Activated T-helper 2 cell treated with anti-CD3 and anti-CD28 coated beads, Interferon-gamma antibody, Interleukin-2, Interleukin-4, amounts not matched to agents 10 μg/mL and 5 μg/mL and 100 μg/mL, durations not matched to agents 14 hours and 24 hours and 36 hours (primary cell): ENCODE data around the gene LRRC43. TPM values are rescaled to one million over a fixed set of nuclear protein-coding genes. Genes with fewer than 3 reads are reported as not detected.

ENCODE experiments used
- DNase-seq: peaks from one replicate; pipeline ENCODE4 v3.0.0; 2021; ENCODE audit warnings: low spot score
- H3K27ac Mint-ChIP-seq: one replicate; pipeline ENCODE4 v1.8.0; 2021; ENCODE audit warnings: mixed read lengths
- H3K27me3 Mint-ChIP-seq: one replicate; pipeline ENCODE4 v1.8.0; 2021; ENCODE audit warnings: low read depth, mixed read lengths
- H3K36me3 Mint-ChIP-seq: one replicate; pipeline ENCODE4 v1.8.0; 2021; ENCODE audit warnings: low read depth, mixed read lengths
- H3K4me1 Mint-ChIP-seq: one replicate; pipeline ENCODE4 v1.8.0; 2021; ENCODE audit warnings: low read depth, mixed read lengths
- H3K4me3 Mint-ChIP-seq: one replicate; pipeline ENCODE4 v1.8.0; 2021; ENCODE audit warnings: low read depth, mild to moderate bottlenecking, moderate library complexity, mixed read lengths
- H3K9me3 Mint-ChIP-seq: one replicate; pipeline ENCODE4 v1.8.0; 2021; ENCODE audit warnings: mixed read lengths
- intact Hi-C: fragments of 100-400 bp; cut with micrococcal nuclease; formaldehyde crosslinking; loops from one replicate; pipeline ENCODE4 v1.15.1; 2023
- total RNA-seq: library from RNA; stranded (reverse); gene quantifications from 2 replicates; pipeline ENCODE4 v1.2.3, GENCODE V29; 2022

LRRC43 gene
- total RNA-seq, 1 donor from 2014 or later = 1.0 TPM

DNA sequence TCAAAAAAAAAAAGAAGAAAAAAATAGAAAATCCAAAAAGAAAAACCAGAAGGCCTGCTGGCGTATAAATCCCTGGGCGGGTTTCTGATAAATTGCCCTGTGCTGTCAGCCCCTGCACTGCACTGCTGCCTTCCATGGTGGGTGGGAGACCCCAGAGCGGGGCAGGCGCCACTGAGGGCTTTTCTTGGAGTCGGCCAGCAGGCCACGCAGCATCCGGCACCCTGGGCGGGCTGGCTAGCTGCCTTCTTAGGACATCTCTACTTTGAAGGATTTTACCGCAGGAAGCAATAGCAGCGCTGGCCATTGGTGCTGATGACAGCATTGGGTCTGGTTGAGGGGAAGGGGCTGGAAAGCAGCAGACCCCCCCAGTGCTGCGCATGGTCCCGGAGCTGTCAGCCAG lies 38.0 kb upstream of the LRRC43 start:
- no peak for DNase-seq
- Mint-ChIP-seq H3K36me3 (peaks cover 9% of the 10 kb centered on the region), H3K4me1 (no peaks in the 10 kb centered on the region), H3K4me3 (no peak overlapping the region), H3K27me3 (no peaks in the 10 kb centered on the region), H3K27ac (no peak overlapping the region), H3K9me3 (no peaks in the 10 kb centered on the region)
- intact Hi-C loops = no loop called here

DNA sequence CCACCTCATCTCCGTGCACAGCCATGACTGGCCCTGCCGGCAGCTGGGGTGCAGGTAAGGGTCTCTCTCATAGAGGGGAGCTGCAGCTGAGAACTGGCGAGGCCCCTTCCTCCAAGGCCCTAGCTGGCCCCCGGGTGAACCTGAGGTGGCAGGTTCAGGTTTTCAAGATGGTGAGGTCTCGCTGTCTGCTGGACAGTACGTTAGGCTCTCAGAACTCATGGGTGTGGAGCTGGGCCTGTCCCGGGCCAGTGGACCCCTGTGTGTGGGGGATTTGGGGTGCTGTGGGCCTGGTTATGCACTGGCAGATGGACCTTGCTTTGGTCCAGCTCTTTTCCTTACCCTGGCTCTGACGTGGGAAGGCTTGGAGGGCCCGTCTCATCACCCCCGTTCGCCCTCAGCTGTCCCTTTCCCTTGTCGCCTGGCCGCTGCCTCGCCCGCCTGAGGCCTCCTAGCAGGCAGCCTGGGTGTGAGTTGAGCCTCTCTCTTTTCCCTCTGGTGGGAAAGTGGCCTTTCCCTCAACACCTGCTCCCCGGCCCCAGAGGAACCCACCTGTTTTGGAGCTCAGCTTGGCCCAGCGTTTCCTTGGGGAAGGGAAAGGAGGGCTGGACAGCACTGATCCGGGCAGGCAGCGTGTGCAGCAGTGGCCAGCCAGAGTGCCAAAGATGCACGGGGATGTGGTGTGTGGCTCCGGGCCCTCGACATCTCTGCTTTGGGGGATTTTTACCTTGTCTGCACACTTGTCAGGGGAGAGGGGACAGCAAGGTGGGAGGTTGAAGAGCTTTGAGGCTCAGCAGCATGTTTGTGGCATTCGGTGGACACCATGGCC lies 37.2 kb upstream of the LRRC43 start:
- Mint-ChIP-seq H3K4me1 (no peaks in the 10 kb centered on the region), H3K36me3 (peaks cover 6% of the 10 kb centered on the region), H3K9me3 (no peaks in the 10 kb centered on the region), H3K27ac (no peak overlapping the region), H3K4me3 (no peak overlapping the region), H3K27me3 (no peaks in the 10 kb centered on the region)
- DNase-seq = no peak
- intact Hi-C loops = no loop called here

DNA sequence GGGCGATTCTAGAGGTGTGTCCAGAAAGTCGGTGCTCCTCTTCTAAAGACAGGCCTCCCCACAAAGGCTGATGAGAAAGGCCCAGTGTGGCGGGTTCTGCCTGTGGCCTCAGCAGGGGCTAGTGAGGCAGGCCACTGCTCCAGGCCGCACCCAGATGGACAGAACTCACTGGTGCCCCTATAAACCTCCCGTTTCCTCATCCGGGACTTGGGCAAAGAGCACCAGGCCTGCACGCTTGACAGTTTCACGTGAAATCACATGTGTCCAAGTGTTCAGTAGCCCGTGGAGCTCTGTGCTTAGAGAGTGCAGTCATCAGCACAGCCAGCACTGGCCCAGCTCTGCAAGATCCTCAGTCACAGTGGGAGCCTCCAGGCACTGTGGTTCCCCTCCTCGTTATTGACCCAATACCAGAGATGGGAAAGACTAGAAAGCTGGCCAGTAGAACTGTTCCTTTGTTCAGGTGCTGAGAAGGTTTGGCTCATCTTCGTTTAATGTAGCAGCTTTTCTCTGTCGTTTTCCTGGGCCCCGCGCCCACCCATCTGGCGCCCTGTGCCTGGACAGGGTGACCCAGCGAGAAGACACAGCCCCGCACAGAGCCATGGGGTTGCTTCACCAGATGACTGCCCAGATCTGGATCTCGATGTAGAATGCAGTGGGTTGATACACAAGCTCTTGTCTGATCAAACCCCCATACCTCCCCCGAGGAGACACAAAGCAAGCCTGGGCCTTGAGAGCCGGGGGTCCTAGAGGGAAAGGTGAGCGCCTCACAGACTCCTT lies 35.2 kb upstream of the LRRC43 start:
- peaks cover 5% of the 10 kb centered on the region for H3K36me3 Mint-ChIP-seq
- intact Hi-C loops = no loop called here
- no peak overlapping the region for H3K27ac Mint-ChIP-seq
- H3K9me3 Mint-ChIP-seq = no peaks in the 10 kb centered on the region
- H3K27me3 Mint-ChIP-seq = peaks cover 3% of the 10 kb centered on the region
- no peak overlapping the region for H3K4me3 Mint-ChIP-seq
- no peaks in the 10 kb centered on the region for H3K4me1 Mint-ChIP-seq
- DNase-seq = no peak

DNA sequence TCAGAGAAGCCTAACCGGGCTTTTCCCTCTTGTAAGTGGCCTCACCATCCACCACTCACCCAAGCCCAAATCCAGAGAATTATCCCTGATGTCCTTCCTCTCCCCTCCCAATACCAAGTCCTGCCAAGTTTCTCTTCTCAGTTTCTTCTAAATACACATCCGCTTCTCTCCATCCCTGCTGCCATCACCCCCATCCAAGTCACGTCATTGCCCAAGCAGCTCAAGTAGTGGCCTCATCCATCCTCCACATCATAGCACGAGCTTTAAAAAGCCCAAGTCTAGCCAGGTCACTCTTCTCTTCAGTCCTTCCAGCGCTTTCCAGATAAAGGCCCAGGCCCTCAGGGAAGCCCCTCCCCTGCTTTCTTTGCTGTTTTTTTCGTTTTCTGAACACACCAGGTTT lies 34.3 kb upstream of the LRRC43 start:
- Mint-ChIP-seq H3K9me3 (no peaks in the 10 kb centered on the region), H3K36me3 (peaks cover 4% of the 10 kb centered on the region), H3K27ac (no peak overlapping the region), H3K27me3 (peaks cover 3% of the 10 kb centered on the region), H3K4me3 (no peak overlapping the region), H3K4me1 (no peaks in the 10 kb centered on the region)
- DNase-seq = no peak
- intact Hi-C loops = no loop called here

DNA sequence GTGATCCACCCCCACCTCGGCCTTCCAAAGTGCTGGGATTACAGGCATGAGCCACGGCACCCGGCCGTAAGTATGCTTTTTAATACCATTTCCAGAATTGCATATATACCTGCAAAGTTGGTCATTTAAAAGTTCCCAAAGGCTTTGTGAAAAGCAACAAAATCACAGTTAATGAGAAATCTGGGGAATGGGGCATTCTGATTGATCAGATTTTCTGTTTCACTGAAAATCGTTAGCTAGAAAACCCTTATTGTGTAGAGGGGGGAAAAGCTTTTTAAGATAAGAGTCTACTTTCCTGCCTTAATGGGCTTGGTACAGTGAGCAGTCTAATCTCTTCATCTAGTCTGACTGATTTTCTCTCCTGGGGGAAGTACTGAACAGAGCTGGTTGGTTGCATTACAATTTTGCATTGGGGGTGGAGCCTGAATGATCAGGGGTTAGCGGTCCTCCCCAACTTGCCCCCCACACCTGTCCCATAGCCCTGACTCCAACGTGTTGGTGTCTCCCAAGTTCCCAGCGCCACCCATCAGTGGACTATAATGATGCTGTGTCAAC lies 32.7 kb upstream of the LRRC43 start:
- no peaks in the 10 kb centered on the region for H3K9me3 Mint-ChIP-seq
- no peaks in the 10 kb centered on the region for H3K4me1 Mint-ChIP-seq
- H3K27me3 Mint-ChIP-seq = peaks cover 6% of the 10 kb centered on the region
- H3K27ac Mint-ChIP-seq = no peak overlapping the region
- no peak for DNase-seq
- intact Hi-C loops = no loop called here
- no peaks in the 10 kb centered on the region for H3K36me3 Mint-ChIP-seq
- no peak overlapping the region for H3K4me3 Mint-ChIP-seq

DNA sequence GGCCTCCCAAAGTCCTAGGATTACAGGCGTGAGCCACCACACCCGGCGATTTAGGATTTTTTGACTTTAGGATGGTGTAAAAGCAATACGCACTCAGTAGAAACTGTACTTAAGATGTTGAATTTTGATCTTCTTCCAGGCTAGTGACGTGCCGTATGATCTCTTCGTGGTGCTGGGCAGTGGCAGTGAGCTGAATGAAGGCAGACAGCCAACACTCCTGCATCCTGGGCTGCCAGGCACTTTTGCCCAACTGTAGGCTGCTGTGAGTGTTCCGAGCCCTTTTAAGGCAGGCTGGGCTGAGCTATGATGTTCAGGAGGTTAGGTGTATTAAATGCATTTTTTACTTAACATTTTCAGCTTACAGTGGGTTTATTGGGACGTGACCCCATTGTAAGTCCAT lies 30.2 kb upstream of the LRRC43 start:
- intact Hi-C loops = no loop called here
- DNase-seq = no peak
- H3K9me3 Mint-ChIP-seq = no peaks in the 10 kb centered on the region
- no peaks in the 10 kb centered on the region for H3K36me3 Mint-ChIP-seq
- H3K27ac Mint-ChIP-seq = no peak overlapping the region
- H3K4me3 Mint-ChIP-seq = no peak overlapping the region
- H3K27me3 Mint-ChIP-seq = peaks cover 6% of the 10 kb centered on the region
- H3K4me1 Mint-ChIP-seq = no peaks in the 10 kb centered on the region

DNA sequence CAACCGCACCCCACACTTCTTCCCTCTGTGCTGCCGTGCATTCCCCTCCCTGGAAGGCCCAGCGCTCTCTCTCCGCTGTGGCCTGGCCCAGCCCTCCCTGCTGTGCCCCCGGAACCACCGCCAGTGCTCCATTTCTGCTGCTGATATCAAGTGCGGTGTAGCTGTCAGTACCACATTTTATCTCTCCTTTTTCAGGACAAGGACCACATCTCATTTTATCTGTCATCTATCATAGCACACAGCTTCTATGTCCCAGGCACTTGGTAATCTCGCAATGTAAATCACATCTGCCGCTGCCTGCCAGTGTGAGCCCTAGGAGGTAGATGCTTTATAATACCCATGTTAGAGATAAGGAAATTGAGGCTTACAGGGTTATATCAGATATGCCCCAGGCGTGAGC lies 27.2 kb upstream of the LRRC43 start:
- no peaks in the 10 kb centered on the region for H3K4me1 Mint-ChIP-seq
- H3K9me3 Mint-ChIP-seq = no peaks in the 10 kb centered on the region
- DNase-seq = no peak
- no peaks in the 10 kb centered on the region for H3K36me3 Mint-ChIP-seq
- no peak overlapping the region for H3K4me3 Mint-ChIP-seq
- intact Hi-C loops = no loop called here
- H3K27me3 Mint-ChIP-seq = peaks cover 8% of the 10 kb centered on the region
- H3K27ac Mint-ChIP-seq = no peak overlapping the region

DNA sequence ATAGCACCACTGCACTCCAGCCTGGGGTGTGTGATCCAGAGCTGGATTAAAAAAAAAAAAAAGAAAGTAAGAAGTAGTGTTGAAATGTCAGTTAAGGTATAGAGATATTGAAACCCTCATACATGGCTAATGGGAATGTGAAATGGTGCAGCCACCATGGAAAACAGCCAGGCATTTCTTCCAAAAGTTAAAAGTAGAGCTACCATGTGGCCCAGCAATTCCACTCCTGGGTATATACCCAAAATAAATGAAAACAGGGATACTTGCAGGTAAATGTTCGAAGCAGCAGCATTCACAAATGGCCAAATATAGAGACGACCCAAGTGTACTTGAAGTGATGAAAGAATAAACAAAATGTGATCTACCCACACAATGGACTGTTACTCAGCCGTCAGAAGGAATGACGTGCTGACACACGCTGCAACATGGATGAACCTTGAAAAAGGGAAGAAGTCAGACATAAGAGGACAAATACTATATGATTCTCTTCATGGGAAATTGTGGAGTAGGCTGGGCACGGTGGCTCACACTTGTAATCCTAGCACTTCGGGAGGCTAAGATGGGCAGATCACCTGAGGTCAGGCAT lies 24.1 kb upstream of the LRRC43 start:
- no peak for DNase-seq
- Mint-ChIP-seq H3K4me1 (peaks cover 15% of the 10 kb centered on the region), H3K9me3 (no peaks in the 10 kb centered on the region), H3K27me3 (peaks cover 4% of the 10 kb centered on the region), H3K36me3 (no peaks in the 10 kb centered on the region), H3K27ac (no peak overlapping the region), H3K4me3 (no peak overlapping the region)
- intact Hi-C loops = no loop called here

DNA sequence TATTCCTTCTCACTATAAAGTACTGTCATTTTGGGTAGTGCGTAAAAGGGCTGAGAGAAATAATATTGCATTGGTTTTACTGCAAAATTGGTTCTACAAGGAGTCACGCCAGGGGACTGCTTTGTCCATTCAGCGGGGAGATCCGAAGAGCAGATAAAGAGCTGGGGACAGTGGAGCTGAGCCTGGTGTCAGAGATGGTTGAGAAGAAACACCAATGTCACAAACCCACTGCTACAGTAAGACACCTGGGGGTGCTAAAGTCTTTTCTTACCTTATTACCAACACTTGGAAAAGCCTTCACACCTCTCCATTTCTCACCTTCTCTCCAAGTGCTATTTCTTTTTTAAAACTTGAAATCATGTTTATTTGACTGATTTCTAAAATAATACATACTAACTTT lies 23.0 kb upstream of the LRRC43 start:
- no peak overlapping the region for H3K27ac Mint-ChIP-seq
- no peaks in the 10 kb centered on the region for H3K36me3 Mint-ChIP-seq
- DNase-seq = no peak
- no peaks in the 10 kb centered on the region for H3K9me3 Mint-ChIP-seq
- peaks cover 2% of the 10 kb centered on the region for H3K27me3 Mint-ChIP-seq
- H3K4me1 Mint-ChIP-seq = peaks cover 18% of the 10 kb centered on the region
- no peak overlapping the region for H3K4me3 Mint-ChIP-seq
- intact Hi-C loops = loop anchor here (1.0 to 10.0 kb wide), 2 partner anchors 31 to 375 kb away; no protein-coding TSS in a partner anchor

DNA sequence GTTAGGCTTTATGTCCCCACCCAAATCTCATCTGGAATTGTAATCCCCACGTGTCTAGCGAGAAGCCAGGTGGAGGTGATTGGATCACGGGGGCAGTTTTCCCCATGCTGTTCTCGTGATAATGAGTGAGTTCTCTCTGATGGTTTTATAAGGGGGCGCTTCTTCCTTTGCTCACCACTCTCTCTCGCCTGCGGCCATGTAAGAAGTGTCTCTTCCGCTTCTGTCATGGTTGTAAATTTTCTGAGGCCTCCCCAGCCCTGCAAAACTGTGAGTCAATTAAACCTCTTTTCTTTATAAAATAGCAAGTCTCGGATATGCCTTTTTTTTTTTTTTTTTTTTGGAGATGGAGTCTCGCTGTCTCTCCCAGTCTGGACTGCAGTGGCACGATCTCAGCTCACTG lies 22.2 kb upstream of the LRRC43 start:
- intact Hi-C loops = loop anchor here (1.0 to 10.0 kb wide), 2 partner anchors 31 to 376 kb away; no protein-coding TSS in a partner anchor
- Mint-ChIP-seq H3K4me1 (peaks cover 21% of the 10 kb centered on the region), H3K27ac (no peak overlapping the region), H3K9me3 (no peaks in the 10 kb centered on the region), H3K4me3 (no peak overlapping the region), H3K36me3 (no peaks in the 10 kb centered on the region), H3K27me3 (peaks cover 2% of the 10 kb centered on the region)
- DNase-seq = no peak

DNA sequence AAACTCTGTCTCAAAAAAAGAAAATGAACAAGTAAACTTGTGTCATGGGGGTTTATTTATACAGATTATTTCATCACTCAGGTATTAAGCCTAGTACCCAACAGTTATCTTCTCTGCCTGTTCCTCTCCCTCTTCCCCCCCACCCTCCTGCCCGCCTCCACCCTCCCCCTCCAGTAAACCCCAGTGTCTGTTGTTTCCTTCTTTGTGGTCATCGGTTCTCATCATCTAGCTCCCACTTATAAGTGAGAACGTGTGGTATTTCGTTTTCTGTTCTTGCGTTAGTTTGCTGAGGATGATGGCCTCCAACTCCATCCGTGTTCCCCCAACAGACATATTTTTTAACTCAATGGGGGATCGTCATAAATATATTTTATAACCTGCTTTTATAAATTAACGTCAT lies 21.2 kb upstream of the LRRC43 start:
- Mint-ChIP-seq H3K27me3 (peaks cover 2% of the 10 kb centered on the region), H3K36me3 (no peaks in the 10 kb centered on the region), H3K4me3 (peak overlapping the region; percentile 8), H3K27ac (peak overlapping the region; percentile 38), H3K9me3 (no peaks in the 10 kb centered on the region), H3K4me1 (peaks cover 24% of the 10 kb centered on the region)
- intact Hi-C loops = loop anchor here (10.0 kb wide), 1 partner anchor 377 kb away; no protein-coding TSS in a partner anchor
- no peak for DNase-seq

DNA sequence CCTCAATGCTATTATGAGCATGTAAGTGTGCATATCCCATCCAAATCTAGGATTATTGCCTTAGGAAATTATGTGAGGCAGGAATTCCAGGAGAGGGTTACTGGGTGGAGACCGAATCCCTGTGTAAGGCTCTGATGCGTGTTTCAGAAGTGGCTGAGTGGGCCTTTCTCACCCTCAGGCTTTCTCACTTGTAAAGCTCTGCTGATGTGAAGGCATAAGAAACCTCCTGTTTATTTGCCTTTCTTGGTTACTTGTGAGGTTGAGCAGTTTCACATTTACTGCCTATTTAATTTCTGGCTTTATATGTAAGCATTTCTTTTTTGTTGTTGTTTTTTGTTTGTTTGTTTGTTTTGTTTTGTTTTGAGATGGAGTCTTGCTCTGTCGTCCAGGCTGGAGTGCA lies 19.9 kb upstream of the LRRC43 start:
- Mint-ChIP-seq H3K4me3 (no peak overlapping the region), H3K4me1 (peaks cover 33% of the 10 kb centered on the region), H3K36me3 (no peaks in the 10 kb centered on the region), H3K9me3 (no peaks in the 10 kb centered on the region), H3K27ac (no peak overlapping the region), H3K27me3 (peaks cover 2% of the 10 kb centered on the region)
- intact Hi-C loops = loop anchor here (10.0 kb wide), 1 partner anchor 378 kb away; no protein-coding TSS in a partner anchor
- no peak for DNase-seq
